ACHN (cell line): Measurements from ENCODE around the gene SYNE1.
"Not testable (repeated sequence)": the region's sequence is repeated elsewhere in the genome, so short reads cannot be mapped to it uniquely, and the experiment has no call there.

ENCODE experiments used
- DNase-seq: peaks from one replicate; pipeline ENCODE4 v3.0.0-alpha.2; 2015
- in situ Hi-C: cut with HindIII; loops from 2 replicates; pipeline ENCODE4 v1.10.0; 2017; ENCODE audit warnings: low sequenced_read_pairs, low pct_ligation_motif_present, low pct_unique_long_range_greater_than_20kb

Gene SYNE1

GRCh38 chr6:152160346-152160745 is 476.8 kb downstream of the SYNE1 start:
- no peak for DNase-seq
- in situ Hi-C loops = no loop called here

GRCh38 chr6:152155792-152156191 is 481.4 kb downstream of the SYNE1 start:
- DNase-seq = no peak
- in situ Hi-C loops = no loop called here

DNA sequence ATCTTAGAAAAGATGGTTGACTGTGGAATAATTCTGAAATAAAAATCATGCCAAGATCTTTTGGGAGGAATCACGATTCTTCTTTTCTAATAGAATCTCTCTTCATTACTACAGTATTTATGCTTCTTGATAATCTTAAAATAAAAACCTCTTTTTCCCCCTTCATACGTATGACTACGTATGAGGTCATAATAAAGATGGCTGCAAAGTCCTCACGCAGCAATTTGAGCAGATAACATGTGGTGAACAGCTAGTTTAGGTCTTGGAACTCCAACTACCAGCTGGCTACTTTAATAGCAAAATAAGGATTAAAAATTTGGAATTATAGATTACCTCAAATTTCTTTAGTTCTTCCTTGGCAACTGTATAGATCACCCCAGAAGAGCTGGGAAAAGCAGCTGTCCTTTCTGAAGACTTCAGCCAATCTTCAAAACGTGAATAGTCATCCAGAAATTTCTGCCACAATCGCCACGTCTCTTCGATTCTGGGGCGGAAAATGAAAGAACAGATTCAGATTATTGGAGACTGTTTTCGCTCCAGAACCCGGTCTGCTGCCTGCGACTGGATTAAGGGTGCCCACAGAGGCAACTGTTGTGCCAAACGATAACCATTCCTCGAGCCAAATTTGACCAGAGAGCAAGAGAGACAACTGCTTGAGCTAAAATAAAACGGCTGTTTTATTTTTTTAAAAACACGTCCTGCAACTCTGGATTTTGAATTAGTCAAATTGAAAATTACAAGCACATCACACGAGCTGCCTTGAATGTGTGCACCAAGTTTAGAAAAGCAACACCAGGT is 482.4 kb downstream of the SYNE1 start:
- in situ Hi-C loops = no loop called here
- DNase-seq = no peak

GRCh38 chr6:152151920-152152319 is 485.2 kb downstream of the SYNE1 start:
- in situ Hi-C loops = no loop called here
- no peak for DNase-seq

DNA sequence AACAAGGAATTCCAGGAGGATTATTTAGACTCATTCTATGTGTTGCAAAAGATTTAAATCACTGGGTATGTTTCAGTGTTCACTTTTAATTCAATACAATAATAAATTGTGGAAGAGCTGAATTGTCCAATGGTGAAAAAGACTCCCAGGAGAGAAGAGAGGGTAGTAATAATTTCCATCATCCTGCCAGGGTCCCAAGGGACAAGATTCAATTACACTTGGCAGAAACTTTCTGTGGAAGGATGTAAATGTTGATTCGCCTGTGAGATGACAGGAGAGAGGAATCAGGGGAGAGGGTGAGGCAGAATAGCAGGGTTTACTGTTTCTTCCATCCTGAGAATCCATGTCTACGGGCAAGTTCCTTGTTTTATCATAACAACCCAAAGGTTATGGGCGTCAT is 487.0 kb downstream of the SYNE1 start:
- in situ Hi-C loops = no loop called here
- DNase-seq = no peak

DNA sequence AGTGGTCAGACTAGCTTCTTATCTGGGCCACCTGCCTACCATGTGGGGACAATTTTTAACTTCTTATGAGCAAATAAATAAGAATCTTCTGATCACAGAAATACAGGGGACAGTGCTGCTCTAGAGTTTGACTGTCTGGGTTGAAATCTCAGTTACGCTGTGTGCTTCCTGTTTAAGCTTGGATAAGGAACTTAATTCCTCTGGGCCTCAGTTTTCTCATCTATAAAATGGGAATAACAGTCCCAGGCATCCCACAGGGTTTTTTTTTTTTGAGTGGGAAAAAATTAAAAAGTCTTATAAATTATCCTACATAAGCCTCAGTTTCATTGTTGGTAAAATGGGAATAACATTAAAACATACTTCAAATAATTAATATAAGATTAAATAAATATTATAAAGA is 488.8 kb downstream of the SYNE1 start:
- no peak for DNase-seq
- in situ Hi-C loops = no loop called here

DNA sequence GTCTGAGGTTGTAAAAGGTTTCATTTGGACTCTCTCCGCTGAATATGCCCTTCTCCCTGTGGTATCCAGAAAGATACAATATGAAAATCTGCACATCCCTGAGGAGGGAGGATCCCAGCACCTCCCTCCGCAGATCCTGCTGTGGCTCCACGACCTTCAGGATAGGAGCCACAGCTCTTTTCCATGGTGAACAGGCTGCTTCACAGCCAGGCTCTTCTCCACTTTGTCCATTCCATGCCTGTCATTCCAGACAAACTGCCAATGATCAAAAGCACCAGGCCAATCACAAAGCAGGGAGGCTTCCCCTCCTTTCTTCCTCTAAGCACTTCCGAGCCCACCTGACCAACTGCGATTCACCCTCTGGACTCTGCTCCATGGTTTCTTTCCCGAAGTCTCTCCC is 489.9 kb downstream of the SYNE1 start:
- in situ Hi-C loops = no loop called here
- DNase-seq = no peak

DNA sequence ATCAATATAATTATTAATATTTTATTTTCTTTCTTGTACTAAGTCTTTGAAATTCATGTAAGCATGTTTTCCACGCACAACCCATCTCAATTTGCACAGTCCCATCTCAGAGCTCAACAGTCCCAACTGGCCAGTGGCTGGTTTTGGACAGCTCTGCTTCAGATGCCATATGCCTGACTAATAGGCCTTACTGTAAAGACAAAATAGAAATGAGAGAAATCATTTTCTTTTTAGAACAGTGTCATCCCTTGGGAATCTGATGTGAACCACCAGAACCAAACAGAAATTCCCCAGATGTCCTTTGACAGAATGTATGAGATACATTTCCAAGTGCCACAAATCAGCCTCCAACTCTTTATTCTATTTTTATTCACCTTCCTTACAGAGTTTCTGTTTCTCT is 490.8 kb downstream of the SYNE1 start:
- in situ Hi-C loops = no loop called here

DNA sequence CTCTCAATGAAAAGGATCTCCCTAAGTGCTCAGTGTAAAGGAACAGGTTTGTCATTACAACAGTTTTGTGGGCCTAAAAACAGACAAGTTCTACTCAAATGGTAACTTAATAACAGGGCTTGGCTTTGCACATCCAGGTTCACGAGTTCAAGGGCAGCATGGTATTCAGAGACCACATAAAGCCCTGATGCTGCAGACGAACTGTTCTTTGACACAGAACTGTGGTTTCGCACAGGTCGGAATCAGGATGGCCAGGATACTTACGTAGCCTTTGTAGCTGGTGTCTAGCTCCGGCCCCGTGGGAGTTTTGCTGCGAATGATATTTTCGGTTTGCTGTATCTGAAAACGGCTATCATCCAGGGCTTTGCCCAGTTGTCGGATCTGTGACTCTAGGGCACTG is 493.8 kb downstream of the SYNE1 start:
- in situ Hi-C loops = no loop called here
- no peak for DNase-seq

More for the DNA sequence above, 490.8 kb downstream of the SYNE1 start:
- DNase-seq = peak; percentile 14

DNA sequence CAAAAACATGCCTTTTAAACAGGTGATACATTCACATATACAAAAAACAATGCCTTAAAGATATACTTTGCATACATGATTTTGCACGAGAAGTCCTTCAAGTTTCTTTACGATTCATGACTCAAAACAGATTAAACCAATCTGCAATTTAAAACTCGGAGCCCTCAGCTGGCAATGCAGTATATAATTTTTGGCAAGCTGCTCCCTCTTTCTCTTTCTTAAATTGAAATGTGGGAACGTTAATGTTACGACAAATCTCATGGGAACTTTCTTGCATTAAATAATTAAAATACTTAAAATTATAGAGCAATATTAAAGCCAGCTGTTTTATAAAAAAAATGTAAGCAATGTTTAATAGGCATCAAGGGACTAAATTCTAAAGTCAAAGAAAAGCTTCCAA is 495.1 kb downstream of the SYNE1 start:
- no peak for DNase-seq
- in situ Hi-C loops = no loop called here

GRCh38 chr6:152138344-152138743 is 498.8 kb downstream of the SYNE1 start:
- in situ Hi-C loops = not testable (repeated sequence)

GRCh38 chr6:152136449-152136825 is 500.7 kb downstream of the SYNE1 start:
- DNase-seq = no peak
- in situ Hi-C loops = no loop called here

More at GRCh38 chr6:152138344-152138743, 498.8 kb downstream of the SYNE1 start:
- DNase-seq = not testable (repeated sequence)

DNA sequence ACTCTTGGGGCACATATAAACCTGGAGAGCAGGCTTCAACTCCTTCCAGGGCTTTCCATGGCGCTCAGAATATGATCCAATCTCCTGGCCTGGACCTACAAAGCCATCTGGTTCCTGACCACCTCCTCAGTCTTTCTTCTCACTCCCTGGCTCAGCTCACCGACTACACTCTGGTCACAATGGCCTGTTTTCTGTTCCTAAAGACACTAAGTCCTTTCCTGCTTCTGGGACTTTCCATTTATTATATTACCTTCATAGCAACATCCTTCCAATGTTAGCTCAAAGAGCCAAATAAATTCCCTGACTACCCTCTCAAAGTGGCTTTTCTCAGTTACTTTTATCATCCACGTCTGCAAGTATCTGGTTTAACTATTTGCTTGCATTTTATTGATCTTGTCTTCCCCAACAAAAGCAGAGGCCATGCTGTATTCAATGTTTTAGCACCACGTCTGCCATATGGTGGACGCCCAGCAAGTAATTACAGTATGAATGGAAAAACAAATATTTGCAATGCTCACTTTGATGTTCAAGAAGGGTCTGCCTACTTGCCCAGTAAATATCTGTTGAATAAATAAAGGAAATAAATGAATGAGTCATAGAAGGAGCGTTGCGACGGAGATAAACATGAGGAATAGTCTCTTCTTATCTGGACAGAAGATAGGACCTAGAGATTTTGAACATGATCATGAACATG is 501.3 kb downstream of the SYNE1 start:
- in situ Hi-C loops = no loop called here
- no peak for DNase-seq

- in situ Hi-C loops = no loop called here
- no peak for DNase-seq
Observed at GRCh38 chr6:152130441-152130840, 506.7 kb downstream of the SYNE1 start.

DNA sequence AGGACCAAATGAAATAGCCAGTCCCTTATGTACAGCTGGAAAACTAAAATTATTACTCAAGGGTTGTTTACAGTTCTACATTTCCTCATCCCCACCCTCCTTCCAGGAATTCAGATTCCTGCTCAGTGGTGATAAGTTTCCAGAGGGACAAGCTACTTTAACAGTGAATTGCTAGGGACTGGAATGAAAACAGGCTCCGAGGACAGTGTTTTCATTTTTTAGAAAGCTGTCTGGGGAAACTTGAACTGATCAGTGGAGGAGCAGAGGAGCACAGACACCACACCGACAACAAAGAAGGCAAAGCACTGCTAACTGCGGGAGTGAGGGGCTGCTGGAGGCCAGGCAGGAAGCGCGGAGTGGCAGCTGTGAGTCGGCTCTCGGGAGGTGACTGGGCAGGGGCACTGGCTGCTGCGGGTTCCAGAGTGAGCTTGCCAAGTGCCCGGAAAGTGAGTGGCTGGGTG is 507.4 kb downstream of the SYNE1 start:
- no peak for DNase-seq
- in situ Hi-C loops = no loop called here

DNA sequence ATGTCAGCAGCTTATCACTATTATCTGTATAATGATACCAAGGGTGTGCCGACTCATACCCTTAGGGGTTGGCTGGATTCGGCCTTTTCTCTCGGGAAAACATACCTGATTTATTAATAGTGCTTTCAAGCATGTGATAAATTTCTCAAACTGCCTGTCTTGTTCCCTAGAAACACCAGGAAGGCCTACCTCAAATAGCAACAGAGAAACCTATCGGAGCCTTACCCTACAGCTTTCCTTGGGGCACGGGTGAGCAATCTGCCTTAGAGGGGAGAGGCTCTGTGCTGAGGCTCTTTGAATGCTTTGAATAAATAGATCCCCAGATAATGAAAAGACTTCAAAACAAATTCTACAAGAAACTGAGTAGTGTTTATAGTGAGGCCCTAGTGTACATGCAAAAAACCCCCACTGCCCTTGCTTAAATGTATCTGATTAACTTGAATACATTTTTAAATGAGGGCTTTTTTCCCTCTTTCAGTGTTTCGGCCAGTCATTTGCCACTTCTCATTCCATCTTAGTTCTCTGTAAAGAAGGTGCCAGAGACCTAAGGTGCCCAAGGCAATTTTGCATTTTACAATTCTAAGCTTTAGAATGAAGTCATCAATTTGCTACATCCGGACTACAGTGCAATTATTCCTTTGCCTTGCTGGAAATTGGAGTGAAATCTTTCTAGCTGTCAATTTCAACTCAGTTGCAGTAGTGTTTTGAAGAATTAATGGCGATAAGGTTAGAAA is 509.6 kb downstream of the SYNE1 start:
- no peak for DNase-seq
- in situ Hi-C loops = no loop called here

GRCh38 chr6:152124429-152125074 is 512.6 kb downstream of the SYNE1 start:
- peak; percentile 60 for DNase-seq
- in situ Hi-C loops = no loop called here

DNA sequence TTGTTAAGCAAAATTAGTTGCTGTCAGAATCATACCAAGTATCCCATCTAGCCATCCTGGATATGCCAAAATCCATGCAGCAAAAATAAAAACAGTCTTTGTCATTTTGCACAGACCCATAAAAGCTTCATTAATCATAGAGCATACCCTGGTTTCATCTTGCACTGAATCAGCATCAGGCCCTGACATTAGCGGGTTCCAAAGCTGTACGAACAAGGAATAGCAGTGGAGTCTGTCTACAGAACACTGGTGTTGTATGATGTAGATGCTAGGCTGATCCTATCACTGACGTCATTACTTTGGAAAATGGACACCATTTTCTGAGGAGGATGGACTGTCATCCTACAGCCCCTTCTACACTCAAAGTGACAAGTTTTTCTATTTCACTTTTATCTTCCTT is 514.1 kb downstream of the SYNE1 start:
- DNase-seq = no peak
- in situ Hi-C loops = no loop called here

DNA sequence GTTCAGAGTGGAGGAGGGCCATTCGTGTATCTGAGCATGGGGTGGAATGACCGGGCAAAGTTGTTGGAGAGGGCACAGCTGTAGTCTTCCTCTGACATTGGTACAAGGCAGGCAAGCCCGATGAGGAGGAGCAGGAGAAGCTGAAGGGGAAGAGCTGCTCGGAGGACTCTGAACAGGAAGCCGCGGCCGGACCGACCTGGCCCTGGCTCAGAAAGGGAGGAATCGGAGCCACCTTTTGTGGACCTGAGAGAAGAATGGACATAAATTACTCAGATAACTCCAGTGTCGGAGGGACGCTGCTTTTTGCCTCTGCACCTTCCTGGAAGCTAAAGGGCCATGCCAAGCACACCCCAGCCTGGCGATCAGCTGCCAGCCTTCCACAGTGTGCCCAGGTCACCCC is 514.7 kb downstream of the SYNE1 start:
- no peak for DNase-seq
- in situ Hi-C loops = no loop called here
